Testis (tissue), 2 donors: Measurements from ENCODE around the gene RNF157.

Experiments
- POLR2A ChIP-seq: fragments of 450-650 bp; IDR thresholded peaks from one replicate; pipeline ENCODE4 v1.6.1; 2017; ENCODE audit warnings: antibody characterized with exemption, mild to moderate bottlenecking, moderate library complexity
- TF ChIP-seq, protein P1 (sequence below), 3 experiments: fragments of 450-650 bp in 2 of 3; fragments of 200-600 bp in 1 of 3; sonication (generic) in 1 of 3; IDR thresholded peaks; one replicate each; pipeline ENCODE4 v1.5.1; 2016 to 2019; ENCODE audit warnings: antibody characterized with exemption in 3 of 3, mild to moderate bottlenecking in 2 of 3, moderate library complexity in 1 of 3

DNA sequence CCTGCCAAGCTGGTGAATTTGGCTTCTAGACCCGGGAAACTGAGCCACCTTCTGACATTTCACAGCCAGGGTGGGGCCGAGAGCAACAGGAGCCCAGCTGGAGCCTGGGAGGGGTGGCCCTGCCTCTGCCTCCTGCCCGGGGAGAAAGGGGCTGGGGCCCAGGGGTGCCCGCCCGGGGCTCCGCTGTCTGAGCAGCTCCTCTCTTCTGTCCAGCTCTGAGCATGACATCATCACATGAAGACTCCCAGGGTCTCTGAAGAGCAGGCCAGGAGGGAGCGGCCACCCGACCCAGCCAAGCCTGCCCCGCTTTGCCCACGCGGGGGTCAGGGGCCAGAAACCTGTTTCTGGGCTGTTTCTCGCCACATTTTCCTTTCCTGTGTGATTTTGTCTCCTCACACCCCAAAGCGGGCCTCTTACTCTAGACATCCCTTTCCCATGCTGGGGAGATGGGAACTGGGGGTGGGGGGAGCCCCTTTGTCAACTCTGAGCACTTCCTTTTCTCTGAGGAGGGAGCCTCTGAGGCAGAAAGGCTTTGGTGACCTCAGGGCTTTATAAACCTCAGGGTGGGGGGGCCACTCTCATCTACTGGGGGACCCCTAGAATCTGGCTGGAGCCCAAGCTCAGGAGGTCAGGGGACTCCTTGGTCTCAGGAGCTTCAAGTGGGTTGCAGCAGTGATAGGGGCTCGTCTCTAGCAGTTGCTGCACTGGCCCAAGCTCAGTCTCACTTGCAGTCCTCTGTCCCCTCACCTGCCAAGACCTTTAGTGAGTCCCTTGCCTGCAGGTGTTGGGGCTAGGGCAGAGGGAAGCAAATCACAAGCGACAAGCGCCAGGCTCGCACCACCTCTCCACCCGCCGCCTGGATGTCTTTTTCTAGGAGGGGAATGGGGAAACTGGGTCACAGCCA lies 32.5 kb upstream of the RNF157 start:
- TF ChIP-seq, protein P1, sequence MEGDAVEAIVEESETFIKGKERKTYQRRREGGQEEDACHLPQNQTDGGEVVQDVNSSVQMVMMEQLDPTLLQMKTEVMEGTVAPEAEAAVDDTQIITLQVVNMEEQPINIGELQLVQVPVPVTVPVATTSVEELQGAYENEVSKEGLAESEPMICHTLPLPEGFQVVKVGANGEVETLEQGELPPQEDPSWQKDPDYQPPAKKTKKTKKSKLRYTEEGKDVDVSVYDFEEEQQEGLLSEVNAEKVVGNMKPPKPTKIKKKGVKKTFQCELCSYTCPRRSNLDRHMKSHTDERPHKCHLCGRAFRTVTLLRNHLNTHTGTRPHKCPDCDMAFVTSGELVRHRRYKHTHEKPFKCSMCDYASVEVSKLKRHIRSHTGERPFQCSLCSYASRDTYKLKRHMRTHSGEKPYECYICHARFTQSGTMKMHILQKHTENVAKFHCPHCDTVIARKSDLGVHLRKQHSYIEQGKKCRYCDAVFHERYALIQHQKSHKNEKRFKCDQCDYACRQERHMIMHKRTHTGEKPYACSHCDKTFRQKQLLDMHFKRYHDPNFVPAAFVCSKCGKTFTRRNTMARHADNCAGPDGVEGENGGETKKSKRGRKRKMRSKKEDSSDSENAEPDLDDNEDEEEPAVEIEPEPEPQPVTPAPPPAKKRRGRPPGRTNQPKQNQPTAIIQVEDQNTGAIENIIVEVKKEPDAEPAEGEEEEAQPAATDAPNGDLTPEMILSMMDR (IDR thresholded peaks at IDR 0.05), result no peak
- no peak for TF ChIP-seq POLR2A
